ENCODE results near the gene ARHGAP45. TPM values are rescaled to one million over a fixed set of nuclear protein-coding genes. Genes with fewer than 3 reads are reported as not detected.

The ARHGAP45 gene
- polyA plus RNA-seq, 2 of the 4 experiments (the other 2 are of a cell fraction), result 1.2 to 1.9 TPM

GRCh38 chr19:1126984-1127760, 60.2 kb downstream of the ARHGAP45 start:
- Histone ChIP-seq H3K4me1 (peaks cover 18% of the 10 kb centered on the region; the same call in 2 of the 3 replicates), H3K4me2 (no peak overlapping the region), H3K4me3 (no peak overlapping the region), H3K9me3 (no peaks in the 10 kb centered on the region), H3K27ac (peak overlapping the region in 1 of 2 experiments; percentile 77; a peak in 3 of 6 replicates)
- ChIA-PET POLR2A (no interaction called here), CTCF (interaction anchor here (0.8 to 4.5 kb wide), 4 partner anchors 14 to 90 kb away, joined by 3 to 29 read pairs (median 3); no protein-coding TSS in a partner anchor)
- ATAC-seq, result no peak
- TF ChIP-seq HDAC2 (IDR thresholded peaks at IDR 0.05) (no peak), CTCF (IDR thresholded peaks at IDR 0.05) (no peak), FOSB (CRISPR knock-in tag; IDR thresholded peaks at IDR 0.05) (no peak), TFCP2L1 (CRISPR knock-in tag; IDR thresholded peaks at IDR 0.05) (no peak), HEYL (CRISPR knock-in tag; IDR thresholded peaks at IDR 0.05) (no peak), CBX2 (IDR thresholded peaks at IDR 0.05; ENCODE audit: borderline replicate concordance, low read depth) (no peak), MAX (IDR thresholded peaks at IDR 0.05) (no peak), PHF8 (IDR thresholded peaks at IDR 0.05; ENCODE audit: borderline replicate concordance, low read depth) (no peak), EHMT2 (IDR thresholded peaks at IDR 0.05; ENCODE audit: low read depth) (no peak), RNF2 (IDR thresholded peaks at IDR 0.05; ENCODE audit: borderline replicate concordance, low read depth) (no peak), MYC (IDR thresholded peaks at IDR 0.05; ENCODE audit: borderline replicate concordance, low read length) (no peak), KDM1A (IDR thresholded peaks at IDR 0.05; ENCODE audit: low read depth) (no peak), ZSCAN20 (CRISPR knock-in tag; IDR thresholded peaks at IDR 0.05) (no peak), ESRRA (IDR thresholded peaks at IDR 0.05; ENCODE audit: borderline replicate concordance, low read length) (no peak)
- DNase-seq (ENCODE audit: low read depth in 1 of 2, low spot score in 1 of 2), result no peak
- WGBS (ENCODE audit: missing lambda C conversion rate), result 95% methylated on average over 19 of the region's 33 CpGs
- no peak for FAIRE-seq

- CTCF ChIA-PET, result interaction anchor here (0.6 to 1.8 kb wide), 4 partner anchors 42 to 89 kb away, joined by 3 to 8 read pairs (median 3); no protein-coding TSS in a partner anchor
- no peak for FAIRE-seq
- Histone ChIP-seq H3K4me2 (no peak overlapping the region), H3K4me3 (no peak overlapping the region), H3K27ac (no peak overlapping the region), H3K4me1 (peaks cover 27% of the 10 kb centered on the region), H3K9me3 (no peaks in the 10 kb centered on the region)
- WGBS (ENCODE audit: missing lambda C conversion rate), result 90% methylated on average over 17 of the region's 17 CpGs
- POLR2A ChIA-PET, result no interaction called here
- no peak for DNase-seq (ENCODE audit: low read depth in 1 of 2, low spot score in 1 of 2)
- no peak for ATAC-seq
- TF ChIP-seq CBX8 (IDR thresholded peaks at IDR 0.05), result no peak
- TF ChIP-seq ATOH8 (CRISPR knock-in tag; IDR thresholded peaks at IDR 0.05; ENCODE audit: low read depth), result no peak
- no peak for TF ChIP-seq ELK1 (IDR thresholded peaks at IDR 0.05; ENCODE audit: low read depth, low read length)
- TF ChIP-seq CEBPB (IDR thresholded peaks at IDR 0.05), result no peak
- TF ChIP-seq ESRRA (IDR thresholded peaks at IDR 0.05; ENCODE audit: borderline replicate concordance, low read length), result no peak
- no peak for TF ChIP-seq HOXB13 (CRISPR knock-in tag; IDR thresholded peaks at IDR 0.05; ENCODE audit: low read depth)
- TF ChIP-seq HOXA7 (CRISPR knock-in tag; IDR thresholded peaks at IDR 0.05), result no peak
- no peak for TF ChIP-seq BHLHE40 (IDR thresholded peaks at IDR 0.05; ENCODE audit: low read depth, low read length)
- TF ChIP-seq ZFP36 (IDR thresholded peaks at IDR 0.05; ENCODE audit: borderline replicate concordance, partially characterized antibody), result no peak
- TF ChIP-seq FOSL2 (IDR thresholded peaks at IDR 0.05), result no peak
- no peak for TF ChIP-seq FOSL2 (CRISPR knock-in tag; IDR thresholded peaks at IDR 0.05)
- no peak for TF ChIP-seq HEYL (CRISPR knock-in tag; IDR thresholded peaks at IDR 0.05)
- no peak for TF ChIP-seq REST (IDR thresholded peaks at IDR 0.05)
- no peak for TF ChIP-seq USF2 (IDR thresholded peaks at IDR 0.05)
- TF ChIP-seq RARB (CRISPR knock-in tag; IDR thresholded peaks at IDR 0.05), result no peak
- TF ChIP-seq TFCP2L1 (CRISPR knock-in tag; IDR thresholded peaks at IDR 0.05), result no peak
Measured at GRCh38 chr19:1128106-1128505, 61.1 kb downstream of the ARHGAP45 start.

All from A549 (cell line).